OCI-LY3 (cell line): Measurements from ENCODE around the gene LIN28B.

Experiments
- H2AFZ ChIP-seq: fragments of 200-600, 300-600 bp; shearing (Covaris generic); 2 replicates; pipeline ENCODE4 v1.6.0; 2014; ENCODE audit warnings: antibody characterized with exemption, low read depth, low read length
- H3K27ac ChIP-seq: fragments of 200-600, 300-600 bp; sonication (generic); 2 replicates; pipeline ENCODE4 v1.5.1; 2014; ENCODE audit warnings: mild to moderate bottlenecking, low read length, moderate library complexity, mixed read lengths
- H3K27me3 ChIP-seq: fragments of 200-600, 300-600 bp; sonication (generic); 2 replicates; pipeline ENCODE4 v1.6.1; 2014; ENCODE audit warnings: low read depth, low read length, mixed read lengths
- H3K36me3 ChIP-seq: fragments of 200-600, 300-600 bp; sonication (generic); replicated peaks from 2 replicates; pipeline ENCODE3; 2014; ENCODE audit warnings: low read depth, low read length, mixed read lengths
- H3K4me1 ChIP-seq: fragments of 300-600, 200-600 bp; sonication (generic); 2 replicates; pipeline ENCODE4 v1.6.1; 2014; ENCODE audit warnings: low read length, mixed read lengths
- H3K4me2 ChIP-seq: fragments of 200-600, 300-600 bp; sonication (generic); 2 replicates; pipeline ENCODE4 v1.6.1; 2014; ENCODE audit warnings: low read length, mixed read lengths
- H3K4me3 ChIP-seq: fragments of 300-600, 200-600 bp; sonication (generic); 2 replicates; pipeline ENCODE4 v1.5.1; 2014; ENCODE audit warnings: antibody characterized with exemption, mild to moderate bottlenecking, low read length, moderate library complexity
- H3K79me2 ChIP-seq: fragments of 300-600, 200-600 bp; shearing (Covaris generic); 2 replicates; pipeline ENCODE4 v1.6.1; 2014; ENCODE audit warnings: mild to moderate bottlenecking, low read length, mixed read lengths
- H3K9ac ChIP-seq: fragments of 300-600, 200-600 bp; shearing (Covaris generic); 2 replicates; pipeline ENCODE4 v1.6.0; 2014; ENCODE audit warnings: mild to moderate bottlenecking, low read length, moderate library complexity
- H3K9me3 ChIP-seq: fragments of 200-600, 300-600 bp; shearing (Covaris generic); 2 replicates; pipeline ENCODE4 v1.6.1; 2014; ENCODE audit warnings: low read length, mixed read lengths; ENCODE audit not compliant: insufficient read depth
- H4K20me1 ChIP-seq: fragments of 200-600, 300-600 bp; sonication (generic); 2 replicates; pipeline ENCODE4 v1.6.1; 2016; ENCODE audit warnings: low read length, mixed read lengths; ENCODE audit not compliant: insufficient read depth
- EZH2phosphoT487 ChIP-seq: fragments of 200-600 bp; shearing (Covaris generic); IDR thresholded peaks from 2 replicates; pipeline ENCODE4 v1.6.1; 2018; ENCODE audit warnings: antibody characterized with exemption, mixed run types, low read depth
- TF ChIP-seq, protein P1 (sequence below): fragments of 200-600, 300-600 bp; sonication (generic); IDR thresholded peaks from 2 replicates; pipeline ENCODE4 v1.5.1; 2014; ENCODE audit warnings: antibody characterized with exemption, low read length, low read depth

Gene LIN28B

DNA sequence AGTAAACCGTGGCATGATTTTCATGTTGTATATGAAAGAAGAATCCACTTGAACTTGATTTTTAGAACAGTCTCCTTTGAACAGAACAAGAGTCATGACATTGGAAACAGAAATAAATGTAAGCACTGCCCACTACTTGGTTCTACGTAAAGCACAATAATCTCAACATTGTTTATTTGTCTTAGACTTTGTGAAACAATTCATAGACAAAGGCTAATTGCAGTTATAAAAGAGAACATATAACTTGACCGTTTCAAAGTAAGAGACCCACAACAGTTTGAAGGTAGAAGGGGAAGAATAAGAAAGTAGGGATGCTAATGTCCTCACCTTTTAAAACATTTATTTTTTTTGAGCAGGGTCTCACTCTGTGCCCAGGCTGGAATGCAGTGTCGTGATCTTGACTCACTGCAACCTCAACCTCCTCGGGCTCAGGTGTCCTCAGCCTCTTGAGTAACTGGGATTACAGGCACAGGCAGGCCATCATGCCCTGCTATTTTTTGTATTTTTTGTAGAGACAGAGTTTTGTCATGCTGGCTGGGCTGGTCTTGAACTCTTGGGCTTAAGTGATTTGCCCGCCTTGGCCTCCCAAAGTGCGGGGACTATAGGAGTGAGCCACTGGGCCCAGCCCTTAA is 151.8 kb downstream of the LIN28B start:
- Histone ChIP-seq H3K9me3 (no peaks in the 10 kb centered on the region), H3K27ac (no peak overlapping the region), H2AFZ (no peak overlapping the region), H4K20me1 (no peaks in the 10 kb centered on the region), H3K4me2 (no peak overlapping the region), H3K9ac (no peak overlapping the region), H3K27me3 (no peaks in the 10 kb centered on the region), H3K36me3 (no peaks in the 10 kb centered on the region), H3K4me3 (no peak overlapping the region), H3K79me2 (no peaks in the 10 kb centered on the region), H3K4me1 (no peaks in the 10 kb centered on the region)
- TF ChIP-seq EZH2phosphoT487: no peak
- TF ChIP-seq, protein P1, sequence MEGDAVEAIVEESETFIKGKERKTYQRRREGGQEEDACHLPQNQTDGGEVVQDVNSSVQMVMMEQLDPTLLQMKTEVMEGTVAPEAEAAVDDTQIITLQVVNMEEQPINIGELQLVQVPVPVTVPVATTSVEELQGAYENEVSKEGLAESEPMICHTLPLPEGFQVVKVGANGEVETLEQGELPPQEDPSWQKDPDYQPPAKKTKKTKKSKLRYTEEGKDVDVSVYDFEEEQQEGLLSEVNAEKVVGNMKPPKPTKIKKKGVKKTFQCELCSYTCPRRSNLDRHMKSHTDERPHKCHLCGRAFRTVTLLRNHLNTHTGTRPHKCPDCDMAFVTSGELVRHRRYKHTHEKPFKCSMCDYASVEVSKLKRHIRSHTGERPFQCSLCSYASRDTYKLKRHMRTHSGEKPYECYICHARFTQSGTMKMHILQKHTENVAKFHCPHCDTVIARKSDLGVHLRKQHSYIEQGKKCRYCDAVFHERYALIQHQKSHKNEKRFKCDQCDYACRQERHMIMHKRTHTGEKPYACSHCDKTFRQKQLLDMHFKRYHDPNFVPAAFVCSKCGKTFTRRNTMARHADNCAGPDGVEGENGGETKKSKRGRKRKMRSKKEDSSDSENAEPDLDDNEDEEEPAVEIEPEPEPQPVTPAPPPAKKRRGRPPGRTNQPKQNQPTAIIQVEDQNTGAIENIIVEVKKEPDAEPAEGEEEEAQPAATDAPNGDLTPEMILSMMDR: no peak

DNA sequence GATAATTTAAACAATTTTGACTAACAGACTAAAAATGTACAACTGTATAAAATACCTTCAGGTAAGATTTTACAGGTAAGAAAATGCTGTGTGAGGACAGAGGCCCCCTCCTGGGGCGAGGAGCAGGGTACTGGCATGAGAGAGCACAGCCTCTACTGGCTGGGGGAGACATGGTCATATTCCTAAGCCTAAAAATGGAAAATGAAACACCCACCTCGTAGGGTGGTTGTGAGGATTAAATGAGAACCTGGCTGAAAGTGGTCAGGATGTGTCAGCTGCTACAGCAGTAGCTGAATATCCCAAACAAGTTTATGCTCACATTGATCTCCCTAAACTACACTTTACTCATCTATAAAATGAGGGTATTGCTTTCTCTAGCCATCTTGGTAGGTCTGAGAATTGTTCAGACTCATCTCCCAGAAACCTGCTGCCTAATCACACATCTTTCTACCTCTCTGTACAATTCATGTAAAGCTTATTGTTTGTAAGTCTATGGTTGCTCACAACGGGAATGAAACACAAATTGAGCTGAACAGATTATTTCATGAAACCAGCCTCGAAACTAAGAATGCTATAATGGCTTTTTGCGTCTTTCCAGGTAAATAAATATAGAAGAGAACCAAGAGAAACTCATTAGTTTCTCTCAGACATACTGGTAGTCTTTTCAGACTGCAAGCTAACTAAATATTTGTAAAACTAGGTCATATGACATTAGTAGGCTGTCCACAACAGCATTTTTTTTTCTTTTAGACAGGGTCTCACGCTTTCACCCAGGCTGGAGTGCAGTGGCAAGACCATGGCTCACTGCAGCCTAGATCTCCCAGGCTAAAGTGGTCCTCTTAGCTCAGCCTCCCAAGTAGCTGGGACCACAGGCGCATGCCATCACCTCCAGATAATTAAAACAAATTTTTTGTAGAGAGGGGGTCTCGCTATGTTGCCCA is 153.3 kb downstream of the LIN28B start:
- Histone ChIP-seq H3K9ac (no peak overlapping the region), H3K9me3 (no peaks in the 10 kb centered on the region), H4K20me1 (no peaks in the 10 kb centered on the region), H3K27me3 (no peaks in the 10 kb centered on the region), H3K4me2 (no peak overlapping the region), H3K4me1 (no peaks in the 10 kb centered on the region), H3K36me3 (no peaks in the 10 kb centered on the region), H3K79me2 (no peaks in the 10 kb centered on the region), H3K27ac (no peak overlapping the region), H3K4me3 (no peak overlapping the region), H2AFZ (no peak overlapping the region)
- TF ChIP-seq, protein P1: no peak
- TF ChIP-seq EZH2phosphoT487: no peak

DNA sequence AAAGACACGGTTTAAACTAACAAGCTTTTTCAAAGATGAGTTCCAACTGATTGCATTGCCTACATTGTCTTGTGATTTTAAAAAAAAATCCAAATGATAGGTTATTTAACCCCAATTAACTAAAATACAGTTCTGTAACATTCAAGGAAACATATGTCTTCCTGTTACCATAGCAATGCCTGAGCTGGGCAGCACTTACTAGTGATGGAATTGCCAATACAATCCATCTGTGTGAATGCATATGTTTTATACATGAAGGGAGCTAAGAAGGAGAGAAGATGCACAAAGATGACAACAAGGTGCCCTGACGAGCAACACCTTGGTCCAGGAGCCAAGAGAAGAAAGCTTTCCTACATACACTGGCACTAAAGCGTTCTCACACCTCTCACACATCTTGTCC is 154.2 kb downstream of the LIN28B start:
- H4K20me1 ChIP-seq: no peaks in the 10 kb centered on the region
- no peaks in the 10 kb centered on the region for H3K9me3 ChIP-seq
- no peak overlapping the region for H3K4me2 ChIP-seq
- H3K27ac ChIP-seq: no peak overlapping the region
- no peaks in the 10 kb centered on the region for H3K27me3 ChIP-seq
- no peaks in the 10 kb centered on the region for H3K4me1 ChIP-seq
- H3K79me2 ChIP-seq: no peaks in the 10 kb centered on the region
- TF ChIP-seq, protein P1: no peak
- no peak overlapping the region for H3K9ac ChIP-seq
- H3K36me3 ChIP-seq: no peaks in the 10 kb centered on the region
- no peak overlapping the region for H2AFZ ChIP-seq
- H3K4me3 ChIP-seq: no peak overlapping the region

DNA sequence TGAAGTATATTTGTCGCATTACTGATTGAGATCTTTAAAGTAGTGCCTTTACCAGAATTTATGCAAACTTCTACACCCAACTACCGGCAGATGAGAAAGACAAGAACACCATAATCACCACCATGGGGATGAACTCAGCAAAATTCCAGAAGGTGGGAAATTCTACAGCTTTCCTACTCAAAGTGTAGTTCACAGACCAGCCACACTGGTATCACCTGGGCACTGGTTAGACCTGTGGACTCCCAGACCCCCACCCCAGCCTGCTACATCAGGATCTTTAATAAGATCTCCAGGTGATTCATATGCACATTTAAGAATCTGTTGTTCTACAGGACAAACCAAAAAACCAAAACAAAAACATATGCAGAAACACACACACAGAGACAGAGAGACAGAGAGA is 155.0 kb downstream of the LIN28B start:
- Histone ChIP-seq H3K79me2 (no peaks in the 10 kb centered on the region), H3K36me3 (no peaks in the 10 kb centered on the region), H3K9me3 (no peaks in the 10 kb centered on the region)

More for the DNA sequence above, 155.0 kb downstream of the LIN28B start:
- no peaks in the 10 kb centered on the region for H4K20me1 ChIP-seq
- TF ChIP-seq EZH2phosphoT487: no peak
- TF ChIP-seq, protein P1: no peak
- no peak overlapping the region for H3K4me2 ChIP-seq
- no peaks in the 10 kb centered on the region for H3K4me1 ChIP-seq
- no peak overlapping the region for H3K4me3 ChIP-seq
- H3K27ac ChIP-seq: no peak overlapping the region
- no peak overlapping the region for H3K9ac ChIP-seq
- no peaks in the 10 kb centered on the region for H3K27me3 ChIP-seq
- H2AFZ ChIP-seq: no peak overlapping the region
